LNCaP clone FGC (cell line): ENCODE data around the gene NAA25.

Experiments
- DNase-seq: peaks from one replicate; pipeline ENCODE4 v3.0.0-alpha.2; 2011; ENCODE audit warnings: low read depth
- H3K4me3 ChIP-seq: 2 replicates; pipeline ENCODE4 v1.5.1; 2011; ENCODE audit warnings: mild to moderate bottlenecking, low read depth, low read length, control low read depth
- TF ChIP-seq, protein P1 (sequence below): IDR thresholded peaks from 2 replicates; pipeline ENCODE4 v1.5.1; 2012; ENCODE audit warnings: mild to moderate bottlenecking; ENCODE audit not compliant: control insufficient read depth, insufficient read depth; ENCODE audit errors: extremely low read depth

NAA25 gene

DNA sequence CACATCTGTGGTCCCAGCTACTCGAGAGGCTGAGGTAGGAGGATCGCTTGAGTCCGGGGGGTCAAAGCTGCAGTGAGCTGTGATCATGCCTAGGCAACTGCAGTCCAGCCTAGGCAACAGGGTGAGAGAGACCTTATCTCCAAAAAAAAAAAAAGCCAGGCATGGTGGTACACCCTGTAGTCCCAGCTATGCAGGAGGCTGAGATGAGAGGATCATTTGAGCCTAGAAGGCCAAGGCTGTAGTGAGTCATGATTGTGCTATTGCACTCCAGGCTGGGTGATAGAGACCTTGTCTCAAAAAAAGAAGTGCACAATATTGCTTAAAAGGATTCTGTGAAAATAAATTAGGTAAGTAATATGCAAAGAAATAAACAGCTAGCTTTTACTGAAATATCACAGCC lies 17.0 kb downstream of the NAA25 start:
- H3K4me3 ChIP-seq: no peak overlapping the region
- DNase-seq: no peak
- TF ChIP-seq, protein P1, sequence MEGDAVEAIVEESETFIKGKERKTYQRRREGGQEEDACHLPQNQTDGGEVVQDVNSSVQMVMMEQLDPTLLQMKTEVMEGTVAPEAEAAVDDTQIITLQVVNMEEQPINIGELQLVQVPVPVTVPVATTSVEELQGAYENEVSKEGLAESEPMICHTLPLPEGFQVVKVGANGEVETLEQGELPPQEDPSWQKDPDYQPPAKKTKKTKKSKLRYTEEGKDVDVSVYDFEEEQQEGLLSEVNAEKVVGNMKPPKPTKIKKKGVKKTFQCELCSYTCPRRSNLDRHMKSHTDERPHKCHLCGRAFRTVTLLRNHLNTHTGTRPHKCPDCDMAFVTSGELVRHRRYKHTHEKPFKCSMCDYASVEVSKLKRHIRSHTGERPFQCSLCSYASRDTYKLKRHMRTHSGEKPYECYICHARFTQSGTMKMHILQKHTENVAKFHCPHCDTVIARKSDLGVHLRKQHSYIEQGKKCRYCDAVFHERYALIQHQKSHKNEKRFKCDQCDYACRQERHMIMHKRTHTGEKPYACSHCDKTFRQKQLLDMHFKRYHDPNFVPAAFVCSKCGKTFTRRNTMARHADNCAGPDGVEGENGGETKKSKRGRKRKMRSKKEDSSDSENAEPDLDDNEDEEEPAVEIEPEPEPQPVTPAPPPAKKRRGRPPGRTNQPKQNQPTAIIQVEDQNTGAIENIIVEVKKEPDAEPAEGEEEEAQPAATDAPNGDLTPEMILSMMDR: no peak

DNA sequence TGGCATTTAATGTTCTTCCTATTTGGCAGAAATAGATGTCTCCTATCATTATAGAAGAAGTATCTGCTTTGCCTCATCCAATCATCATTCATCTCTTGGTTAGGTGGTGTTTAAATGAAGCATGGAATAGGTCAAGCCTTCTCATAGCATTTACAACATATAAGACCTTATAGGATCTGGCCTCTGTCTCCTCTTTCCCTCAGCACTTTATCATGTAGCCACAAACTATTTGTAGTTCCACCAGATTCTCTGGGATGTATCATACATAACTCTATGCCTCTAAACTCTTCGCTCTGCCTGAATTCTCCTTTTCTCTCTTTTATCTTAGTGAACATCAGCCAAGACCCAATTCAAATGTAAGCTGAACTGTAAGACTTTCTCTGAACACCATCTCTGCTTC lies 20.7 kb downstream of the NAA25 start:
- TF ChIP-seq, protein P1: no peak
- no peak for DNase-seq
- no peak overlapping the region for H3K4me3 ChIP-seq

DNA sequence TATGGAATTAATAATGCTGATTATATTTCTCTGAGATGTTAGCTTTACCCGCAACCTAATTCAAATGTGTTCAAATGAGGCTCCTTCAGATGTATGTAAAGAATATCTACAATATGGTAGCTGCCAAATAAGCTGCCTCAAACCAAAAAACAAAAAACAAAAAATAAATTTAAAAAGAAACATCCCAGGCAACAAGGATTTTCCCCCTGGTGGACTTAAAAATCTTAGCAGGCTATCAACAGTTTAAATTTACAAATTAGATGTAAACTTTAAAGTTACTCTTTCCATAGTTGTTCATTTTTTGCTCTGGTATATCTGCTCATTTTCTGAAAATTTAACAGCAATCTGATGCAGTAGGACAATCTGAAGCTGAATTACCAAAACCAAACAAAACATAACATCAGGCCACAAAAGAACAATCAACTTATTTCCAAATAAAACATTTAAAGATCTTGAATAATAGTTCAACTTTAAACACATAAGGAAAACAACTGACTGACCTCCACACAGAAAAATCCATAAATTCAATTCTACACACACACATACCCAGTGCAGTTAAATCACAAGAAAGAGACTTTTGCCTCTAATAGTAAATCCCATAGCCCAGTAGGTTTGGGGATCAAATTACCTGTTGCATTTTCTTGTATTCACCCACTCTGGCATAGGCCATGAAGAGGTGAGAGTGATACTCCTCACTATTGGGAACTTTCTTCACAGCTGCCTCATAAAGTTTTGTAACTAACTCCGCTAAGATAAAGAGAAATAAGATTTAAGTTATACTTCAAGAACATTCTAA lies 21.3 kb downstream of the NAA25 start:
- TF ChIP-seq, protein P1: no peak
- no peak for DNase-seq
- no peak overlapping the region for H3K4me3 ChIP-seq

DNA sequence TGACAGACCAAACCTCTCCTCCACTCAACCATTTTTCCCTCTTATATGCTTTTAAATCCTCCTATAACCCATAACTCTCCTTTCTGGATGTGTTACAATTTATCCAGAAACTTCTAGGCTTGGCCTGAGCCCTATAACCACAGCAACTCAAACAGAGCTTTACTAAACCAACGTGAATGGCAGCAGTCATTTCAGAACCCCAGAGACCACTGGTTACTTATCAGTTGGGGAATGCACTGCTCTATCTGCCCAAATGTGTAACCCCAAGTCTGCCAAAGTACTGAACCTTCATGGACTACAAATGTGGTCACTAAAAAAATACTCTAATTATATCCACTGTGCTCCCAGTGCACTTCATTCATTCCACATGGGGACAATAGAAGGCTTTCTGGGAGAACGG lies 42.0 kb downstream of the NAA25 start:
- TF ChIP-seq, protein P1: no peak
- DNase-seq: no peak
- no peak overlapping the region for H3K4me3 ChIP-seq

DNA sequence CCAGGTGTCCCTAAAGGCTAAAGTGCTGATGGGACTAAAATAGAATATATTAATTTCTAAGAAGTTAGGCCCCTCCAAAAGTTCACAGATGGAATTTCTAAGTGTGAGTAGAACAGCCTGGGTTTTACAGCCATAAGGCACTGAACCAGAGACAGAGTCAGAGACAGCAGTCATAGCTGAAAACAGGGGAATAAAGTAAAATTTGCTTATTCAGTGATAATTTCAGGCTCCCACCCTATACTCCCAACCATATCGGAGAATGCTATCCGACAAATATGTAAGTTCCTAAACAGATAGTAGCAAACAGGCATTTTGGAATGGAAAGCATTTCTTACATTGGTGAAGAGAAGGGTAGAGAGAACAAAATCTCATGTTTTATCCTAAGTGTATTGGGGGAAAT lies 45.3 kb downstream of the NAA25 start:
- no peak overlapping the region for H3K4me3 ChIP-seq
- TF ChIP-seq, protein P1: no peak
- DNase-seq: no peak

DNA sequence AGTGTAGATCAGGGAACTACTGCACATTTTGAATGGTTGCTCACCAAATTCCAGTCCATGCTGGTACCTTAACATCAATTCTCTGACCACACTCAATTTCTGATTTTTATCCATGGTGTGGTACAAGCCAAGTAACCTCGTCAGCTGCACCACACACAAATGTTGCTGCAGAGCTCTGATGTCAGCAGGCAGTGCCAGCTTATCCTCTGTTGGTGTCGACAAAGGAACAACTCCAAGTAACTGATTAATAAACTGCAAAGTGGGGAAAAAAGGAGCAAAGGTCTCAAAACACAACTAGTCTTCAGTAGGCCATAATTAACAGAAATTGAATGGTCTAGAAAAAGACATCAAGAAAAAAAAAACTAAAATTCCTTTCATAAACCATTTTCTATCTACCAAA lies 47.4 kb downstream of the NAA25 start:
- DNase-seq: no peak
- TF ChIP-seq, protein P1: no peak
- no peak overlapping the region for H3K4me3 ChIP-seq

DNA sequence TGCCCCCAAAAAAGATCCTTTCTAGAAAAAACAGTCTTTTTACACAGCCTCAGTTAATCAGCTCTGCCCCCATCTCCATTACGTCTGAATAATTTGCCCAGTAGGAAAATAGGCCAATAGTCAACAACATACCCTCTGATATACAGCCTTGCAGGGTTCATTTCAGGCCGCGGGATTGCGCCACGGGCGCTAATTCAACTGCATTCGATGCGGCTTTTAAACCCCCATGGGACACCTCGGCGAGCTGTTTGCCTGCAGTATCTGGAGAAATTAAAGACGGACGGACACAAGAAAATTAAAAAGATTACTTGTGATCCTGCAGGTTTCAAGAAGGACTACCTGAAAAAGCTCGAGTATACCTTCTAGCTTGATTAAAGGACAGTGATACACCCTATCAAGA lies 59.2 kb downstream of the NAA25 start:
- TF ChIP-seq, protein P1: no peak
- DNase-seq: no peak
- no peak overlapping the region for H3K4me3 ChIP-seq
